ENCODE data around the gene KIRREL3. TPM values are rescaled to one million over a fixed set of nuclear protein-coding genes. Genes with fewer than 3 reads are reported as not detected.

KIRREL3 gene
- total and polyA plus RNA-seq, 9 donors = 0.25 to 5.3 (median 0.48) TPM

GRCh38 chr11:126456783-126457542 lies 543.6 kb downstream of the KIRREL3 start:
- Histone ChIP-seq H3K4me3 (no peak overlapping the region), H3K4me1 (ENCODE audit: insufficient read depth) (peaks cover 3% of the 10 kb centered on the region), H3K27ac (no peak overlapping the region), H3K27me3 (no peaks in the 10 kb centered on the region), H3K9me3 (no peaks in the 10 kb centered on the region), H3K36me3 (no peaks in the 10 kb centered on the region)
- no peak for DNase-seq
- TF ChIP-seq CTCF (IDR thresholded peaks at IDR 0.05) = no peak
- no peak for TF ChIP-seq EP300 (IDR thresholded peaks at IDR 0.05)
- TF ChIP-seq POLR2A (IDR thresholded peaks at IDR 0.05) = no peak
- intact Hi-C loops (cut with DNase I) = loop anchor here in 1 of 4 donors (10.0 kb wide), 1 partner anchor 878 kb away; no protein-coding TSS in a partner anchor
- 89 to 93% (median 90%) methylated on average over 20 of the region's 20 CpGs for WGBS, 3 donors

GRCh38 chr11:126456089-126456488 lies 544.5 kb downstream of the KIRREL3 start:
- DNase-seq = no peak
- H3K36me3 ChIP-seq = no peaks in the 10 kb centered on the region
- no peak overlapping the region for H3K4me3 ChIP-seq
- H3K27me3 ChIP-seq = no peaks in the 10 kb centered on the region
- H3K9me3 ChIP-seq = no peaks in the 10 kb centered on the region
- intact Hi-C loops (cut with DNase I) = loop anchor here in 1 of 4 donors (10.0 kb wide), 1 partner anchor 879 kb away; no protein-coding TSS in a partner anchor
- H3K27ac ChIP-seq = no peak overlapping the region
- WGBS, 3 donors = 92 to 93% (median 93%) methylated on average over 15 of the region's 15 CpGs
- H3K4me1 ChIP-seq (ENCODE audit: insufficient read depth) = peaks cover 3% of the 10 kb centered on the region
- no peak for TF ChIP-seq POLR2A (IDR thresholded peaks at IDR 0.05)
- no peak for TF ChIP-seq EP300 (IDR thresholded peaks at IDR 0.05)
- TF ChIP-seq CTCF (IDR thresholded peaks at IDR 0.05) = no peak

GRCh38 chr11:126452241-126453101 lies 548.1 kb downstream of the KIRREL3 start:
- Histone ChIP-seq H3K9me3 (no peaks in the 10 kb centered on the region), H3K36me3 (no peaks in the 10 kb centered on the region), H3K4me3 (no peak overlapping the region), H3K27ac (no peak overlapping the region), H3K27me3 (no peaks in the 10 kb centered on the region), H3K4me1 (ENCODE audit: insufficient read depth) (peaks cover 7% of the 10 kb centered on the region)
- 5 to 23% (median 11%) methylated on average over 23 to 24 of the region's 24 CpGs for WGBS, 3 donors
- TF ChIP-seq CTCF (IDR thresholded peaks at IDR 0.05) (no peak), POLR2A (IDR thresholded peaks at IDR 0.05) (no peak), EP300 (IDR thresholded peaks at IDR 0.05) (no peak)
- intact Hi-C loops (cut with DNase I) = loop anchor here in 1 of 4 donors (10.0 kb wide), 1 partner anchor 882 kb away; no protein-coding TSS in a partner anchor
- DNase-seq = peak in 2 of 5 donors; percentile 39 to 55

GRCh38 chr11:126451211-126451802 lies 549.3 kb downstream of the KIRREL3 start:
- 74 to 76% (median 74%) methylated on average over 15 of the region's 15 CpGs for WGBS, 3 donors
- intact Hi-C loops (cut with DNase I) = loop anchor here in 1 of 4 donors (10.0 kb wide), 1 partner anchor 883 kb away; no protein-coding TSS in a partner anchor
- Histone ChIP-seq H3K27ac (no peak overlapping the region), H3K9me3 (no peaks in the 10 kb centered on the region), H3K4me3 (no peak overlapping the region), H3K36me3 (no peaks in the 10 kb centered on the region), H3K27me3 (no peaks in the 10 kb centered on the region), H3K4me1 (ENCODE audit: insufficient read depth) (peaks cover 9% of the 10 kb centered on the region)
- TF ChIP-seq POLR2A (IDR thresholded peaks at IDR 0.05) (no peak), EP300 (IDR thresholded peaks at IDR 0.05) (no peak), CTCF (IDR thresholded peaks at IDR 0.05) (no peak)
- no peak for DNase-seq

Data from ovary (tissue), 9 donors.